GM12878 (cell line): ENCODE data around the gene PRM2. TPM values are rescaled to one million over a fixed set of nuclear protein-coding genes. Genes with fewer than 3 reads are reported as not detected.
A peak's percentile ranks its signal among the peaks of the same experiment; 100 is the strongest.

Experiments
- ATAC-seq: fragments of 200-7000 bp; cut with Tn5 transposase; 3 replicates; pipeline ENCODE4 v1.9.1; 2020; ENCODE audit warnings: mild to moderate bottlenecking, moderate library complexity
- BruUV-seq: library from RNA; stranded (reverse); fragments of 400-500 nt; replicated peaks from 2 replicates; lab custom pipeline; 2021; lab: Mats Ljungman, UMichigan
- CTCF ChIA-PET: fragments of 300-600 bp; sonication (Branson Sonifier 250); formaldehyde crosslinking; extraction: SDS; loops from one replicate; lab custom pipeline; 2021; ENCODE audit warnings: inconsistent platforms; lab: Yijun Ruan, JAX
- POLR2A ChIA-PET: fragments of 350-600 bp; formaldehyde crosslinking; extraction: SDS; loops from one replicate; lab custom pipeline; 2021; ENCODE audit warnings: inconsistent platforms; lab: Charles Lee
- RAD21 ChIA-PET: fragments of 300-600 bp; sonication (Branson Sonifier 250); formaldehyde crosslinking; loops from one replicate; lab custom pipeline; 2023; ENCODE audit warnings: antibody characterized with exemption; ENCODE audit not compliant: unreplicated experiment; lab: Charles Lee
- SMC1A ChIA-PET: fragments of 300-600 bp; sonication (Branson Sonifier 250); formaldehyde crosslinking; loops from one replicate; lab custom pipeline; 2023; ENCODE audit not compliant: unreplicated experiment, uncharacterized antibody; lab: Charles Lee
- DNase-seq: peaks from one replicate; pipeline ENCODE4 v3.0.0-alpha.2; 2011; ENCODE audit warnings: low read depth, low spot score
- FAIRE-seq: peaks from 3 replicates; lab custom pipeline; 2011; peaks lifted over from hg19 to GRCh38; lab: Jason Lieb, UNC
- H2AFZ ChIP-seq: 2 replicates; pipeline ENCODE4 v1.6.0; 2011; ENCODE audit warnings: low read depth, low read length, control low read depth; ENCODE audit not compliant: control insufficient read depth
- H3K27ac ChIP-seq: 2 replicates; pipeline ENCODE4 v1.5.1; 2011; ENCODE audit warnings: control low read depth; ENCODE audit not compliant: control insufficient read depth, insufficient read depth
- H3K27me3 ChIP-seq, 2 experiments: replicated peaks in 1 of 2; 2 replicates each; pipeline versions ENCODE4 v1.6.0 to v1.6.1; 2011; ENCODE audit warnings: low read length in 1 of 2; ENCODE audit not compliant: control insufficient read depth in 2 of 2, insufficient read depth in 2 of 2
- H3K36me3 ChIP-seq, 2 experiments: 2 replicates each; pipeline ENCODE4 v1.5.1; 2011; ENCODE audit warnings: low read length in 1 of 2; ENCODE audit not compliant: control insufficient read depth in 2 of 2, insufficient read depth in 2 of 2
- H3K4me1 ChIP-seq: 2 replicates; pipeline ENCODE4 v1.6.1; 2011; ENCODE audit warnings: mild to moderate bottlenecking, low read length, moderate library complexity, mixed read lengths; ENCODE audit not compliant: control insufficient read depth, insufficient read depth
- H3K4me2 ChIP-seq: 2 replicates; pipeline ENCODE4 v1.6.0; 2011; ENCODE audit warnings: control low read depth; ENCODE audit not compliant: control insufficient read depth, insufficient read depth
- H3K4me3 ChIP-seq: fragments of 200-600 bp; sonication (generic); 2 replicates; pipeline ENCODE4 v1.5.1; 2016
- H3K79me2 ChIP-seq: 2 replicates; pipeline ENCODE4 v1.6.0; 2011; ENCODE audit warnings: low read length; ENCODE audit not compliant: control insufficient read depth, insufficient read depth
- H3K9ac ChIP-seq: 2 replicates; pipeline ENCODE4 v1.8.0; 2011; ENCODE audit warnings: low read length, control low read depth, mixed read lengths; ENCODE audit not compliant: control insufficient read depth, insufficient read depth
- H3K9me3 ChIP-seq: replicated peaks from 3 replicates; pipeline ENCODE4 v1.5.1; 2011; ENCODE audit warnings: mild to moderate bottlenecking, low read length; ENCODE audit not compliant: control insufficient read depth, insufficient read depth
- H4K20me1 ChIP-seq: 2 replicates; pipeline ENCODE4 v1.6.0; 2011; ENCODE audit not compliant: control insufficient read depth, insufficient read depth
- BACH1 ChIP-seq: fragments of 450-650 bp; IDR thresholded peaks from 2 replicates; pipeline ENCODE4 v1.6.1; 2017; ENCODE audit warnings: mild to moderate bottlenecking, borderline replicate concordance
- BCL11A ChIP-seq: IDR thresholded peaks from 2 replicates; pipeline ENCODE4 v1.6.1; 2011; ENCODE audit warnings: low read depth, low read length
- HDAC2 ChIP-seq: fragments of 200-600 bp; sonication (generic); IDR thresholded peaks from 2 replicates; pipeline ENCODE4 v1.6.1; 2017
- IKZF2 ChIP-seq, 2 experiments: fragments of 450-650 bp; IDR thresholded peaks; 2 replicates each; pipeline ENCODE4 v1.6.1; 2017; ENCODE audit warnings: mild to moderate bottlenecking in 2 of 2, moderate library complexity in 2 of 2
- IRF4 ChIP-seq: IDR thresholded peaks from 2 replicates; pipeline ENCODE4 v1.6.1; 2011; ENCODE audit warnings: low read depth, low read length
- JUNB ChIP-seq: IDR thresholded peaks from 2 replicates; pipeline ENCODE4 v1.6.1; 2016; ENCODE audit warnings: antibody characterized with exemption, mild to moderate bottlenecking
- MYC ChIP-seq: IDR thresholded peaks from 2 replicates; pipeline ENCODE4 v1.6.1; 2011; ENCODE audit warnings: mild to moderate bottlenecking, low read length, moderate library complexity, inconsistent platforms; ENCODE audit not compliant: insufficient read depth, insufficient replicate concordance, insufficient read length, severe bottlenecking
- NBN ChIP-seq: fragments of 450-650 bp; IDR thresholded peaks from 2 replicates; pipeline ENCODE4 v1.6.1; 2016
- NFYB ChIP-seq: IDR thresholded peaks from 2 replicates; pipeline ENCODE4 v1.6.1; 2011; ENCODE audit warnings: low read depth, mild to moderate bottlenecking, low read length, improper control_type of control experiment, moderate library complexity; ENCODE audit not compliant: insufficient read depth
- PAX5 ChIP-seq: IDR thresholded peaks from 2 replicates; pipeline ENCODE4 v1.6.1; 2011; ENCODE audit warnings: low read depth, low read length, borderline replicate concordance
- SREBF2 ChIP-seq: IDR thresholded peaks from 2 replicates; pipeline ENCODE4 v1.6.1; 2012; ENCODE audit warnings: mild to moderate bottlenecking, low read length
- STAT3 ChIP-seq: IDR thresholded peaks from 2 replicates; pipeline ENCODE4 v1.6.1; 2011; ENCODE audit warnings: low read depth, low read length, improper control_type of control experiment
- WGBS: methylation state at CpG from one replicate; pipeline ENCODE4 v1.1.6; 2016; ENCODE audit warnings: low lambda C conversion rate; ENCODE audit not compliant: insufficient replicate concordance, insufficient coverage; ENCODE audit errors: missing lambda C conversion rate; 5-methylcytosine and 5-hydroxymethylcytosine counted together
- in situ Hi-C: fragments of 300-500 bp; cut with MboI; formaldehyde crosslinking; loops from 9 replicates; pipeline ENCODE4 v1.14.3; 2018; ENCODE audit warnings: mixed read lengths
- intact Hi-C: fragments of 100-400 bp; cut with micrococcal nuclease; formaldehyde crosslinking; loops from one replicate; pipeline ENCODE4 v1.14.2; 2022; ENCODE audit not compliant: unreplicated experiment
- polyA plus RNA-seq, 11 experiments: library from polyadenylated mRNA; depleted of rRNA in 4 of 11; unstranded in 6 of 11; stranded (reverse) in 5 of 11; fragments of >200 nt; fragmentation: Nextera tagmentation in 4 of 11; fragmentation: Illumina TruSeq in 1 of 11; extraction: Ambion mirVana in 4 of 11; extraction: Trizol in 1 of 11; gene quantifications; 1 replicate in 1 of 11; 2 replicates in 10 of 11; pipeline versions ENCODE4 v1.2.1 to v1.2.3, GENCODE V29; 2011 to 2016; ENCODE audit warnings: inconsistent platforms in 2 of 11, missing spikeins in 2 of 11, low read depth in 1 of 11
- total RNA-seq, 4 experiments: library from RNA; depleted of rRNA in 3 of 4; stranded (reverse); fragments of >200 nt in 3 of 4; fragmentation: Illumina TruSeq in 1 of 4; extraction: Trizol in 1 of 4; gene quantifications; 2 replicates each; pipeline versions ENCODE4 v1.2.1 to v1.2.3, GENCODE V29; 2013 to 2021
- TF ChIP-seq, protein P1 (sequence below): IDR thresholded peaks from 2 replicates; pipeline ENCODE4 v1.6.1; 2011; ENCODE audit warnings: low read depth, mild to moderate bottlenecking, low read length, moderate library complexity, borderline replicate concordance; ENCODE audit errors: extremely low read depth
- TF ChIP-seq, protein P2 (sequence below): IDR thresholded peaks from 2 replicates; pipeline ENCODE4 v1.6.1; 2012; ENCODE audit warnings: improper control_type of control experiment, low read depth, low read length; ENCODE audit not compliant: insufficient replicate concordance
- TF ChIP-seq, protein P3 (sequence below): fragments of 450-650 bp; IDR thresholded peaks from 2 replicates; pipeline ENCODE4 v1.6.1; 2017; ENCODE audit warnings: antibody characterized with exemption, mild to moderate bottlenecking, moderate library complexity

Gene PRM2
- total and polyA plus RNA-seq, 10 of the 15 experiments (the other 5 are each of a cell fraction or from before 2014, with no cell fraction given): not detected

DNA sequence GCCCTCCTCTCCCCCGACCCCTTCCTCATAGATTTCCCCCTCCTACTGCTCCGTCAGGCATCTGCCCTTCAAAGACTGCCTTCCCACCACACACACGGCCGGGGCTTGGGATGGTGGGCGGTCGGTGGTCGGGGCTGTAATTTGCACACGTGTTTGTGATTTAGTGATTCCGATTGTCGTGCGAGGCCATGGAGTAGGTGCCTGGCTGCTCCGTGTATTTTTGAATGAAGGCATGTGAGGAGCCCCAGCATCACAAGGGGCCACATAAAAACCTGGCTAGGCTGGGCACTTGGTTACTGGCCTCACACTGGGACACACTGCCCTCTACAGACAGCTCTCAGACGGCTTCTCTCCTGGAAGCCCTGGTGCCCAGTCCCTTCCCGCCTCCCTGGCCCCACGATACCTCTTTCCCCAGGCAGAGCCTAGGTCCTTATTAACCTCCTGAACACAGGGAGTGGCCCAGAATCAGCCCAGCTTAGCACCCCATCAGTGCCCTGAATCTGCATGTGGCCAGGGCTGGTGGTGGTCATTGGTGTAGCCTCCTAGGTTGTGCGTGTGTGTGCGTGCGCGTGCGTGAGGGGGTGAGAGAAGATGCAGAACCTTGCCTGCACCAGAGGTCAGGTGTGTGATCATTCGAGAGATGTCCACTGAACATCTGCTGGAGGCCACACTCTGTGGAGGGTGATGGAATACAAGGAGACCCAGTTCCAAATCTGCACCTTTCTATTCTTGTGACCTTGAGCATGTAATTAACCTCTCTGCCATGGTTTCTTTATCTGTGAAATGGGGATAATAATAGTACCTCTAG lies 18.9 kb downstream of the PRM2 start:
- Histone ChIP-seq H3K36me3 (peaks cover 0 to 3% of the 10 kb centered on the region in 2 experiments; a peak in 1 of 4 replicates), H3K79me2 (peaks cover 37% of the 10 kb centered on the region), H3K4me2 (peak overlapping the region; percentile 90), H3K4me3 (peak overlapping the region; percentile 88), H3K9ac (peak overlapping the region; percentile 89), H3K4me1 (peaks cover 37% of the 10 kb centered on the region), H3K27ac (peak overlapping the region; percentile 91), H3K9me3 (no peaks in the 10 kb centered on the region), H2AFZ (peak overlapping the region; percentile 42), H4K20me1 (no peaks in the 10 kb centered on the region), H3K27me3 (no peaks in the 10 kb centered on the region)
- TSS peak; percentile 64 for BruUV-seq
- no peak for FAIRE-seq
- ChIA-PET CTCF (interaction anchor here (0.7 to 11.0 kb wide), 20 partner anchors 10 to 367 kb away, joined by 3 to 170 read pairs (median 16); no protein-coding TSS in a partner anchor), SMC1A (interaction anchor here (1.1 to 8.8 kb wide), 19 partner anchors 14 to 292 kb away, joined by 3 to 108 read pairs (median 6); partner anchors contain the start of gene TNP2), POLR2A (interaction anchor here (0.7 to 5.8 kb wide), 13 partner anchors 29 to 308 kb away, joined by 3 to 80 read pairs (median 6); no protein-coding TSS in a partner anchor), RAD21 (interaction anchor here (0.6 to 11.8 kb wide), 24 partner anchors 27 to 308 kb away, joined by 3 to 243 read pairs (median 16); no protein-coding TSS in a partner anchor)
- DNase-seq: no peak
- 29% methylated on average over 21 of the region's 21 CpGs for whole genome bisulfite sequencing
- in situ Hi-C loops: no loop called here
- intact Hi-C loops: loop anchor here (2.0 to 5.0 kb wide), 4 partner anchors 53 to 275 kb away; no protein-coding TSS in a partner anchor
- ATAC-seq: peak; percentile 33
- TF ChIP-seq BACH1 (no peak), NBN (0 out of 2 replicates have a peak, but pooled peaks have one; percentile 20), IKZF2 (IDR thresholded peaks at IDR 0.05) (peak in 1 of 2 experiments; percentile 9; a peak in 2 of 4 replicates), STAT3 (no peak), JUNB (no peak), HDAC2 (no peak), MYC (no peak), NFYB (no peak), IRF4 (no peak), PAX5 (no peak), BCL11A (no peak), SREBF2 (no peak)
- TF ChIP-seq, protein P1, sequence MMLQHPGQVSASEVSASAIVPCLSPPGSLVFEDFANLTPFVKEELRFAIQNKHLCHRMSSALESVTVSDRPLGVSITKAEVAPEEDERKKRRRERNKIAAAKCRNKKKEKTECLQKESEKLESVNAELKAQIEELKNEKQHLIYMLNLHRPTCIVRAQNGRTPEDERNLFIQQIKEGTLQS: no peak
- TF ChIP-seq, protein P2, sequence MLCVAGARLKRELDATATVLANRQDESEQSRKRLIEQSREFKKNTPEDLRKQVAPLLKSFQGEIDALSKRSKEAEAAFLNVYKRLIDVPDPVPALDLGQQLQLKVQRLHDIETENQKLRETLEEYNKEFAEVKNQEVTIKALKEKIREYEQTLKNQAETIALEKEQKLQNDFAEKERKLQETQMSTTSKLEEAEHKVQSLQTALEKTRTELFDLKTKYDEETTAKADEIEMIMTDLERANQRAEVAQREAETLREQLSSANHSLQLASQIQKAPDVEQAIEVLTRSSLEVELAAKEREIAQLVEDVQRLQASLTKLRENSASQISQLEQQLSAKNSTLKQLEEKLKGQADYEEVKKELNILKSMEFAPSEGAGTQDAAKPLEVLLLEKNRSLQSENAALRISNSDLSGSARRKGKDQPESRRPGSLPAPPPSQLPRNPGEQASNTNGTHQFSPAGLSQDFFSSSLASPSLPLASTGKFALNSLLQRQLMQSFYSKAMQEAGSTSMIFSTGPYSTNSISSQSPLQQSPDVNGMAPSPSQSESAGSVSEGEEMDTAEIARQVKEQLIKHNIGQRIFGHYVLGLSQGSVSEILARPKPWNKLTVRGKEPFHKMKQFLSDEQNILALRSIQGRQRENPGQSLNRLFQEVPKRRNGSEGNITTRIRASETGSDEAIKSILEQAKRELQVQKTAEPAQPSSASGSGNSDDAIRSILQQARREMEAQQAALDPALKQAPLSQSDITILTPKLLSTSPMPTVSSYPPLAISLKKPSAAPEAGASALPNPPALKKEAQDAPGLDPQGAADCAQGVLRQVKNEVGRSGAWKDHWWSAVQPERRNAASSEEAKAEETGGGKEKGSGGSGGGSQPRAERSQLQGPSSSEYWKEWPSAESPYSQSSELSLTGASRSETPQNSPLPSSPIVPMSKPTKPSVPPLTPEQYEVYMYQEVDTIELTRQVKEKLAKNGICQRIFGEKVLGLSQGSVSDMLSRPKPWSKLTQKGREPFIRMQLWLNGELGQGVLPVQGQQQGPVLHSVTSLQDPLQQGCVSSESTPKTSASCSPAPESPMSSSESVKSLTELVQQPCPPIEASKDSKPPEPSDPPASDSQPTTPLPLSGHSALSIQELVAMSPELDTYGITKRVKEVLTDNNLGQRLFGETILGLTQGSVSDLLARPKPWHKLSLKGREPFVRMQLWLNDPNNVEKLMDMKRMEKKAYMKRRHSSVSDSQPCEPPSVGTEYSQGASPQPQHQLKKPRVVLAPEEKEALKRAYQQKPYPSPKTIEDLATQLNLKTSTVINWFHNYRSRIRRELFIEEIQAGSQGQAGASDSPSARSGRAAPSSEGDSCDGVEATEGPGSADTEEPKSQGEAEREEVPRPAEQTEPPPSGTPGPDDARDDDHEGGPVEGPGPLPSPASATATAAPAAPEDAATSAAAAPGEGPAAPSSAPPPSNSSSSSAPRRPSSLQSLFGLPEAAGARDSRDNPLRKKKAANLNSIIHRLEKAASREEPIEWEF: no peak
- TF ChIP-seq, protein P3, sequence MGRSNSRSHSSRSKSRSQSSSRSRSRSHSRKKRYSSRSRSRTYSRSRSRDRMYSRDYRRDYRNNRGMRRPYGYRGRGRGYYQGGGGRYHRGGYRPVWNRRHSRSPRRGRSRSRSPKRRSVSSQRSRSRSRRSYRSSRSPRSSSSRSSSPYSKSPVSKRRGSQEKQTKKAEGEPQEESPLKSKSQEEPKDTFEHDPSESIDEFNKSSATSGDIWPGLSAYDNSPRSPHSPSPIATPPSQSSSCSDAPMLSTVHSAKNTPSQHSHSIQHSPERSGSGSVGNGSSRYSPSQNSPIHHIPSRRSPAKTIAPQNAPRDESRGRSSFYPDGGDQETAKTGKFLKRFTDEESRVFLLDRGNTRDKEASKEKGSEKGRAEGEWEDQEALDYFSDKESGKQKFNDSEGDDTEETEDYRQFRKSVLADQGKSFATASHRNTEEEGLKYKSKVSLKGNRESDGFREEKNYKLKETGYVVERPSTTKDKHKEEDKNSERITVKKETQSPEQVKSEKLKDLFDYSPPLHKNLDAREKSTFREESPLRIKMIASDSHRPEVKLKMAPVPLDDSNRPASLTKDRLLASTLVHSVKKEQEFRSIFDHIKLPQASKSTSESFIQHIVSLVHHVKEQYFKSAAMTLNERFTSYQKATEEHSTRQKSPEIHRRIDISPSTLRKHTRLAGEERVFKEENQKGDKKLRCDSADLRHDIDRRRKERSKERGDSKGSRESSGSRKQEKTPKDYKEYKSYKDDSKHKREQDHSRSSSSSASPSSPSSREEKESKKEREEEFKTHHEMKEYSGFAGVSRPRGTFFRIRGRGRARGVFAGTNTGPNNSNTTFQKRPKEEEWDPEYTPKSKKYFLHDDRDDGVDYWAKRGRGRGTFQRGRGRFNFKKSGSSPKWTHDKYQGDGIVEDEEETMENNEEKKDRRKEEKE: no peak
